ENCODE data around the gene PHIP. TPM values are rescaled to one million over a fixed set of nuclear protein-coding genes. Genes with fewer than 3 reads are reported as not detected.

PHIP gene
- total and polyA plus RNA-seq, 2 experiments from 2014 or later, result 48.0 to 65.4 TPM

GRCh38 chr6:78952362-78952761 is 125.7 kb downstream of the PHIP start (continued):
- TF ChIP-seq REST (IDR thresholded peaks at IDR 0.05; ENCODE audit: unreplicated experiment), result no peak
- TF ChIP-seq NANOG (IDR thresholded peaks at IDR 0.05; ENCODE audit: borderline replicate concordance), result no peak

GRCh38 chr6:78948785-78949184 is 129.3 kb downstream of the PHIP start:
- Mint-ChIP-seq H3K9me3 (peaks cover 24% of the 10 kb centered on the region), H3K36me3 (ENCODE audit: low read depth) (peaks cover 93% of the 10 kb centered on the region), H3K27me3 (ENCODE audit: insufficient read depth, low read depth, poor library complexity) (peaks cover 12% of the 10 kb centered on the region), H3K4me1 (no peaks in the 10 kb centered on the region), H3K27ac (no peak overlapping the region), H3K4me3 (no peak overlapping the region)
- peaks cover 60% of the 10 kb centered on the region for H3K36me3 ChIP-seq (ENCODE audit: insufficient read depth)
- no peak overlapping the region for H3K27ac ChIP-seq (ENCODE audit: low read depth)
- no peaks in the 10 kb centered on the region for H3K27me3 ChIP-seq (ENCODE audit: insufficient read depth)
- no peak overlapping the region for H2AFZ ChIP-seq
- DNase-seq (ENCODE audit: low spot score) (no peak), ATAC-seq (no peak)
- no peaks in the 10 kb centered on the region for H3F3A ChIP-seq (replicated peaks; ENCODE audit: low read depth)
- TF ChIP-seq EZH2 (IDR thresholded peaks at IDR 0.05; ENCODE audit: low read depth, unreplicated experiment) (no peak), JUNB (IDR thresholded peaks at IDR 0.05; ENCODE audit: unreplicated experiment) (no peak), ZNF331 (CRISPR knock-in tag; IDR thresholded peaks at IDR 0.05; ENCODE audit: low read depth) (no peak), STAT1 (IDR thresholded peaks at IDR 0.05; ENCODE audit: unreplicated experiment) (no peak), ZNF114 (CRISPR knock-in tag; IDR thresholded peaks at IDR 0.05) (no peak), CREB1 (CRISPR knock-in tag; IDR thresholded peaks at IDR 0.05; ENCODE audit: low read depth) (no peak)
- TF ChIP-seq, protein P1, sequence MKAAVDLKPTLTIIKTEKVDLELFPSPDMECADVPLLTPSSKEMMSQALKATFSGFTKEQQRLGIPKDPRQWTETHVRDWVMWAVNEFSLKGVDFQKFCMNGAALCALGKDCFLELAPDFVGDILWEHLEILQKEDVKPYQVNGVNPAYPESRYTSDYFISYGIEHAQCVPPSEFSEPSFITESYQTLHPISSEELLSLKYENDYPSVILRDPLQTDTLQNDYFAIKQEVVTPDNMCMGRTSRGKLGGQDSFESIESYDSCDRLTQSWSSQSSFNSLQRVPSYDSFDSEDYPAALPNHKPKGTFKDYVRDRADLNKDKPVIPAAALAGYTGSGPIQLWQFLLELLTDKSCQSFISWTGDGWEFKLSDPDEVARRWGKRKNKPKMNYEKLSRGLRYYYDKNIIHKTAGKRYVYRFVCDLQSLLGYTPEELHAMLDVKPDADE (IDR thresholded peaks at IDR 0.05), result no peak
- TF ChIP-seq, protein P2, sequence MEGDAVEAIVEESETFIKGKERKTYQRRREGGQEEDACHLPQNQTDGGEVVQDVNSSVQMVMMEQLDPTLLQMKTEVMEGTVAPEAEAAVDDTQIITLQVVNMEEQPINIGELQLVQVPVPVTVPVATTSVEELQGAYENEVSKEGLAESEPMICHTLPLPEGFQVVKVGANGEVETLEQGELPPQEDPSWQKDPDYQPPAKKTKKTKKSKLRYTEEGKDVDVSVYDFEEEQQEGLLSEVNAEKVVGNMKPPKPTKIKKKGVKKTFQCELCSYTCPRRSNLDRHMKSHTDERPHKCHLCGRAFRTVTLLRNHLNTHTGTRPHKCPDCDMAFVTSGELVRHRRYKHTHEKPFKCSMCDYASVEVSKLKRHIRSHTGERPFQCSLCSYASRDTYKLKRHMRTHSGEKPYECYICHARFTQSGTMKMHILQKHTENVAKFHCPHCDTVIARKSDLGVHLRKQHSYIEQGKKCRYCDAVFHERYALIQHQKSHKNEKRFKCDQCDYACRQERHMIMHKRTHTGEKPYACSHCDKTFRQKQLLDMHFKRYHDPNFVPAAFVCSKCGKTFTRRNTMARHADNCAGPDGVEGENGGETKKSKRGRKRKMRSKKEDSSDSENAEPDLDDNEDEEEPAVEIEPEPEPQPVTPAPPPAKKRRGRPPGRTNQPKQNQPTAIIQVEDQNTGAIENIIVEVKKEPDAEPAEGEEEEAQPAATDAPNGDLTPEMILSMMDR (conservative IDR thresholded peaks at IDR 0.05; ENCODE audit: low read depth in 2 of 2), result no peak
- no peaks in the 10 kb centered on the region for H3K79me2 ChIP-seq (replicated peaks; ENCODE audit: insufficient read depth)
- H4K20me1 ChIP-seq (replicated peaks; ENCODE audit: insufficient read depth), result no peaks in the 10 kb centered on the region
- no peak overlapping the region for H3K4me2 ChIP-seq
- H3K9me2 ChIP-seq (ENCODE audit: insufficient read depth), result no peaks in the 10 kb centered on the region
- no peaks in the 10 kb centered on the region for H3K4me1 ChIP-seq (ENCODE audit: insufficient read depth)
- H3K4me3 ChIP-seq, result no peak overlapping the region
